GM12878 (cell line): ENCODE results near the gene SNX21. TPM values are rescaled to one million over a fixed set of nuclear protein-coding genes. Genes with fewer than 3 reads are reported as not detected.

Experiments
- BACH1 ChIP-seq: fragments of 450-650 bp; IDR thresholded peaks from 2 replicates; pipeline ENCODE4 v1.6.1; 2017; ENCODE audit warnings: mild to moderate bottlenecking, borderline replicate concordance
- CEBPB ChIP-seq, 2 experiments: fragments of 150-350 bp in 1 of 2; IDR thresholded peaks; 2 replicates each; pipeline ENCODE4 v1.6.1; 2012 to 2014; ENCODE audit warnings: low read depth in 2 of 2, low read length in 2 of 2, borderline replicate concordance in 1 of 2, inconsistent platforms in 1 of 2
- CHD4 ChIP-seq: fragments of 200-600 bp; sonication (generic); IDR thresholded peaks from 2 replicates; pipeline ENCODE4 v1.6.1; 2016; ENCODE audit warnings: mild to moderate bottlenecking
- EGR1 ChIP-seq, 2 experiments: IDR thresholded peaks; 1 replicate in 1 of 2; 2 replicates in 1 of 2; pipeline ENCODE4 v1.6.1; 2011 to 2012; ENCODE audit warnings: low read depth in 2 of 2, low read length in 2 of 2, borderline replicate concordance in 1 of 2, mild to moderate bottlenecking in 1 of 2, moderate library complexity in 1 of 2
- EP300 ChIP-seq, 2 experiments: fragments of 150-350 bp in 1 of 2; IDR thresholded peaks; 2 replicates each; pipeline ENCODE4 v1.6.1; 2011 to 2012; ENCODE audit warnings: low read depth in 2 of 2, low read length in 2 of 2, borderline replicate concordance in 1 of 2, improper control_type of control experiment in 1 of 2, inconsistent platforms in 1 of 2; ENCODE audit not compliant: control insufficient read depth in 1 of 2
- FOS ChIP-seq: IDR thresholded peaks from 3 replicates; pipeline ENCODE4 v1.6.1; 2011; ENCODE audit warnings: borderline replicate concordance; ENCODE audit not compliant: insufficient read length; ENCODE audit errors: extremely low read depth
- GATAD2B ChIP-seq: fragments of 450-650 bp; conservative IDR thresholded peaks from 2 replicates; pipeline ENCODE4 v1.6.1; 2017; ENCODE audit warnings: low read depth, mild to moderate bottlenecking, moderate library complexity
- KAT2A ChIP-seq: conservative IDR thresholded peaks from 2 replicates; pipeline ENCODE4 v1.6.1; 2011; ENCODE audit warnings: low read depth, low read length; ENCODE audit not compliant: control insufficient read depth
- KDM1A ChIP-seq: fragments of 200-600 bp; sonication (generic); IDR thresholded peaks from 2 replicates; pipeline ENCODE4 v1.6.1; 2016; ENCODE audit warnings: borderline replicate concordance
- MTA3 ChIP-seq: IDR thresholded peaks from 2 replicates; pipeline ENCODE4 v1.6.1; 2012; ENCODE audit warnings: low read length, inconsistent platforms, borderline replicate concordance
- NBN ChIP-seq: fragments of 450-650 bp; IDR thresholded peaks from 2 replicates; pipeline ENCODE4 v1.6.1; 2016
- NR2C1 ChIP-seq: fragments of 450-650 bp; IDR thresholded peaks from 2 replicates; pipeline ENCODE4 v1.6.1; 2017; ENCODE audit warnings: antibody characterized with exemption, mild to moderate bottlenecking, moderate library complexity
- NR2F1 ChIP-seq: fragments of 450-650 bp; conservative IDR thresholded peaks from 2 replicates; pipeline ENCODE4 v1.6.1; 2017; ENCODE audit warnings: mild to moderate bottlenecking
- PAX5 ChIP-seq: IDR thresholded peaks from 2 replicates; pipeline ENCODE4 v1.6.1; 2011; ENCODE audit warnings: low read depth, low read length, borderline replicate concordance
- PAX8 ChIP-seq: fragments of 450-650 bp; IDR thresholded peaks from 2 replicates; pipeline ENCODE4 v1.6.1; 2017; ENCODE audit warnings: mild to moderate bottlenecking, moderate library complexity
- POLR2A ChIP-seq: IDR thresholded peaks from 2 replicates; pipeline ENCODE4 v1.6.1; 2011; ENCODE audit warnings: low read depth, mild to moderate bottlenecking, low read length
- RCOR1 ChIP-seq: conservative IDR thresholded peaks from 2 replicates; pipeline ENCODE4 v1.6.1; 2012; ENCODE audit warnings: low read depth, low read length, improper control_type of control experiment
- SMC3 ChIP-seq: IDR thresholded peaks from 2 replicates; pipeline ENCODE4 v1.6.1; 2011; ENCODE audit warnings: low read length, improper control_type of control experiment, borderline replicate concordance
- SREBF1 ChIP-seq: IDR thresholded peaks from 2 replicates; pipeline ENCODE4 v1.6.1; 2012; ENCODE audit warnings: mild to moderate bottlenecking, low read length
- YY1 ChIP-seq: IDR thresholded peaks from 2 replicates; pipeline ENCODE4 v1.6.1; 2011; ENCODE audit warnings: low read depth, mild to moderate bottlenecking, low read length
- polyA plus RNA-seq, 11 experiments: library from polyadenylated mRNA; depleted of rRNA in 4 of 11; unstranded in 6 of 11; stranded (reverse) in 5 of 11; fragments of >200 nt; fragmentation: Nextera tagmentation in 4 of 11; fragmentation: Illumina TruSeq in 1 of 11; extraction: Ambion mirVana in 4 of 11; extraction: Trizol in 1 of 11; gene quantifications; 1 replicate in 1 of 11; 2 replicates in 10 of 11; pipeline versions ENCODE4 v1.2.1 to v1.2.3, GENCODE V29; 2011 to 2016; ENCODE audit warnings: inconsistent platforms in 2 of 11, missing spikeins in 2 of 11, low read depth in 1 of 11
- total RNA-seq, 4 experiments: library from RNA; depleted of rRNA in 3 of 4; stranded (reverse); fragments of >200 nt in 3 of 4; fragmentation: Illumina TruSeq in 1 of 4; extraction: Trizol in 1 of 4; gene quantifications; 2 replicates each; pipeline versions ENCODE4 v1.2.1 to v1.2.3, GENCODE V29; 2013 to 2021
- TF ChIP-seq, protein P1 (sequence below): IDR thresholded peaks from 2 replicates; pipeline ENCODE4 v1.6.1; 2012; ENCODE audit warnings: low read length, inconsistent platforms
- TF ChIP-seq, protein P2 (sequence below): IDR thresholded peaks from 2 replicates; pipeline ENCODE4 v1.6.1; 2011; ENCODE audit warnings: mild to moderate bottlenecking, low read depth, low read length, moderate library complexity; ENCODE audit not compliant: insufficient replicate concordance
- TF ChIP-seq, protein P3 (sequence below): fragments of 450-650 bp; conservative IDR thresholded peaks from 2 replicates; pipeline ENCODE4 v1.6.1; 2017; ENCODE audit warnings: mild to moderate bottlenecking, moderate library complexity

The SNX21 gene
- total and polyA plus RNA-seq, 10 of the 15 experiments (the other 5 are each of a cell fraction or from before 2014, with no cell fraction given) = 0.10 to 1.4 (median 0.57) TPM

DNA sequence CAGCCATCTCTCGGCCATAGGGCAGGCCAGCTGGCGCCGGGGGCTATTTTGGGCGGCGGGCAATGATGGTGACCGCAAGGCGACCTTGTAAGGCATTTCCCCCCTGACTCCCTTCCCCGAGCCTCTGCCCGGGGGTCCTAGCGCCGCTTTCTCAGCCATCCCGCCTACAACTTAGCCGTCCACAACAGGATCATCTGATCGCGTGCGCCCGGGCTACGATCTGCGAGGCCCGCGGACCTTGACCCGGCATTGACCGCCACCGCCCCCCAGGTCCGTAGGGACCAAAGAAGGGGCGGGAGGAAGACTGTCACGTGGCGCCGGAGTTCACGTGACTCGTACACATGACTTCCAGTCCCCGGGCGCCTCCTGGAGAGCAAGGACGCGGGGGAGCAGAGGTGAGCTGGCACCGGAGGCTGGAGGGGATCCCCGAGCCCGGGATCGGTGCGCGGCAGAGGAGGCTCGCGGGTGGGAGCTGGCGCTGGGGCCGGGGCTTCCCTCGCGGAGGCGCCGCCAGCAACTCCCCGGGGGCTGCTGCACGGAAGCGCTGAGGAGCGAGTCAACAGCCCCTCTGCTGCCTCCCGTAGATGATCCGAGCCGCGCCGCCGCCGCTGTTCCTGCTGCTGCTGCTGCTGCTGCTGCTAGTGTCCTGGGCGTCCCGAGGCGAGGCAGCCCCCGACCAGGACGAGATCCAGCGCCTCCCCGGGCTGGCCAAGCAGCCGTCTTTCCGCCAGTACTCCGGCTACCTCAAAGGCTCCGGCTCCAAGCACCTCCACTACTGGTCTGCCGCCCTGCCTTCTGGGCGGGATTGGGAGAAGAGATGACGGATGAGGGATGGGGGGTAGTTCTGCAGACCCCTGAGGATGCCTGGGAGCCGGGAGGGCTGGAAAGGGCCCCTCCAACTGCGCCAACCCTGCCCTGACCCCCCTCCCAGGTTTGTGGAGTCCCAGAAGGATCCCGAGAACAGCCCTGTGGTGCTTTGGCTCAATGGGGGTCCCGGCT is 57.7 kb downstream of the SNX21 start, which contains the start of the genes CTSA and NEURL2 (continued):
- TF ChIP-seq PAX5 = peak; percentile 63; the same call in 1 of the 2 replicates
- no peak for TF ChIP-seq KDM1A
- TF ChIP-seq NR2F1 = peak; percentile 99
- peak; percentile 32 to 68 for TF ChIP-seq EGR1 (IDR thresholded peaks at IDR 0.05; ENCODE audit: borderline replicate concordance in 1 of 2, low read depth in 2 of 2, low read length in 2 of 2)
- TF ChIP-seq, protein P1, sequence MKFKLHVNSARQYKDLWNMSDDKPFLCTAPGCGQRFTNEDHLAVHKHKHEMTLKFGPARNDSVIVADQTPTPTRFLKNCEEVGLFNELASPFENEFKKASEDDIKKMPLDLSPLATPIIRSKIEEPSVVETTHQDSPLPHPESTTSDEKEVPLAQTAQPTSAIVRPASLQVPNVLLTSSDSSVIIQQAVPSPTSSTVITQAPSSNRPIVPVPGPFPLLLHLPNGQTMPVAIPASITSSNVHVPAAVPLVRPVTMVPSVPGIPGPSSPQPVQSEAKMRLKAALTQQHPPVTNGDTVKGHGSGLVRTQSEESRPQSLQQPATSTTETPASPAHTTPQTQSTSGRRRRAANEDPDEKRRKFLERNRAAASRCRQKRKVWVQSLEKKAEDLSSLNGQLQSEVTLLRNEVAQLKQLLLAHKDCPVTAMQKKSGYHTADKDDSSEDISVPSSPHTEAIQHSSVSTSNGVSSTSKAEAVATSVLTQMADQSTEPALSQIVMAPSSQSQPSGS = no peak
- TF ChIP-seq, protein P2, sequence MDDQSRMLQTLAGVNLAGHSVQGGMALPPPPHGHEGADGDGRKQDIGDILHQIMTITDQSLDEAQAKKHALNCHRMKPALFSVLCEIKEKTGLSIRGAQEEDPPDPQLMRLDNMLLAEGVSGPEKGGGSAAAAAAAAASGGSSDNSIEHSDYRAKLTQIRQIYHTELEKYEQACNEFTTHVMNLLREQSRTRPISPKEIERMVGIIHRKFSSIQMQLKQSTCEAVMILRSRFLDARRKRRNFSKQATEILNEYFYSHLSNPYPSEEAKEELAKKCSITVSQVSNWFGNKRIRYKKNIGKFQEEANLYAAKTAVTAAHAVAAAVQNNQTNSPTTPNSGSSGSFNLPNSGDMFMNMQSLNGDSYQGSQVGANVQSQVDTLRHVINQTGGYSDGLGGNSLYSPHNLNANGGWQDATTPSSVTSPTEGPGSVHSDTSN = peak; percentile 5
- no peak for TF ChIP-seq PAX8
- peak; percentile 88 for TF ChIP-seq POLR2A
- TF ChIP-seq MTA3 = no peak; the same call in 1 of the 2 replicates
- peak; percentile 88; the same call in 1 of the 2 replicates for TF ChIP-seq RCOR1
- TF ChIP-seq KAT2A = no peak
- peak; percentile 74 for TF ChIP-seq GATAD2B
- TF ChIP-seq YY1 = peak; percentile 92
- no peak for TF ChIP-seq CEBPB (IDR thresholded peaks at IDR 0.05; ENCODE audit: borderline replicate concordance in 1 of 2, low read depth in 2 of 2, low read length in 2 of 2)
- TF ChIP-seq, protein P3, sequence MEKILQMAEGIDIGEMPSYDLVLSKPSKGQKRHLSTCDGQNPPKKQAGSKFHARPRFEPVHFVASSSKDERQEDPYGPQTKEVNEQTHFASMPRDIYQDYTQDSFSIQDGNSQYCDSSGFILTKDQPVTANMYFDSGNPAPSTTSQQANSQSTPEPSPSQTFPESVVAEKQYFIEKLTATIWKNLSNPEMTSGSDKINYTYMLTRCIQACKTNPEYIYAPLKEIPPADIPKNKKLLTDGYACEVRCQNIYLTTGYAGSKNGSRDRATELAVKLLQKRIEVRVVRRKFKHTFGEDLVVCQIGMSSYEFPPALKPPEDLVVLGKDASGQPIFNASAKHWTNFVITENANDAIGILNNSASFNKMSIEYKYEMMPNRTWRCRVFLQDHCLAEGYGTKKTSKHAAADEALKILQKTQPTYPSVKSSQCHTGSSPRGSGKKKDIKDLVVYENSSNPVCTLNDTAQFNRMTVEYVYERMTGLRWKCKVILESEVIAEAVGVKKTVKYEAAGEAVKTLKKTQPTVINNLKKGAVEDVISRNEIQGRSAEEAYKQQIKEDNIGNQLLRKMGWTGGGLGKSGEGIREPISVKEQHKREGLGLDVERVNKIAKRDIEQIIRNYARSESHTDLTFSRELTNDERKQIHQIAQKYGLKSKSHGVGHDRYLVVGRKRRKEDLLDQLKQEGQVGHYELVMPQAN = peak; percentile 99
- no peak for TF ChIP-seq CHD4
- TF ChIP-seq SREBF1 = no peak
- TF ChIP-seq FOS = peak; percentile 79
- peak; percentile 43 to 62; a peak in 2 of 4 replicates for TF ChIP-seq EP300 (IDR thresholded peaks at IDR 0.05; ENCODE audit: borderline replicate concordance in 1 of 2, control insufficient read depth in 1 of 2, low read depth in 2 of 2, low read length in 2 of 2)
- TF ChIP-seq NR2C1 = peak; percentile 80
- peak; percentile 96 for TF ChIP-seq NBN
- peak; percentile 47; the same call in 1 of the 2 replicates for TF ChIP-seq BACH1
- no peak for TF ChIP-seq SMC3
